GM23338 (cell line): ENCODE data around the gene FHDC1. TPM values are rescaled to one million over a fixed set of nuclear protein-coding genes. Genes with fewer than 3 reads are reported as not detected.
A peak's percentile ranks its signal among the peaks of the same experiment; 100 is the strongest.

Experiments
- ATAC-seq: fragments of 200-7000 bp; cut with Tn5 transposase; 3 replicates; pipeline ENCODE4 v1.9.1; 2020
- DNase-seq: peaks from one replicate; pipeline ENCODE4 v3.0.0-alpha.2; 2015; ENCODE audit warnings: low spot score
- H2AFZ ChIP-seq: fragments of 200-600 bp; sonication (generic); 2 replicates; pipeline ENCODE4 v1.8.0; 2016; ENCODE audit warnings: antibody characterized with exemption, mild to moderate bottlenecking, moderate library complexity
- H3F3A ChIP-seq: fragments of 200-600 bp; sonication (generic); replicated peaks from 2 replicates; pipeline ENCODE4 v1.8.0; 2017; ENCODE audit warnings: antibody characterized with exemption, mixed run types, low read depth
- H3K27ac ChIP-seq: fragments of 200-600 bp; sonication (generic); 2 replicates; pipeline ENCODE4 v1.6.1; 2016; ENCODE audit warnings: low read depth
- H3K27me3 ChIP-seq: fragments of 200-600 bp; sonication (generic); 2 replicates; pipeline ENCODE4 v1.8.0; 2016; ENCODE audit warnings: mild to moderate bottlenecking, mixed run types, moderate library complexity; ENCODE audit not compliant: insufficient read depth
- H3K36me3 ChIP-seq: fragments of 200-600 bp; sonication (generic); 2 replicates; pipeline ENCODE4 v1.8.0; 2016; ENCODE audit warnings: mild to moderate bottlenecking; ENCODE audit not compliant: insufficient read depth
- H3K4me1 ChIP-seq: fragments of 200-600 bp; sonication (generic); 2 replicates; pipeline ENCODE4 v1.8.0; 2016; ENCODE audit warnings: mild to moderate bottlenecking, moderate library complexity; ENCODE audit not compliant: insufficient read depth
- H3K4me2 ChIP-seq: fragments of 200-600 bp; sonication (generic); 2 replicates; pipeline ENCODE4 v1.7.1; 2017; ENCODE audit warnings: mixed run types
- H3K4me3 ChIP-seq: fragments of 200-600 bp; sonication (generic); 2 replicates; pipeline ENCODE4 v1.6.1; 2016; ENCODE audit warnings: mixed run types
- H3K79me2 ChIP-seq: fragments of 200-600 bp; sonication (generic); replicated peaks from 2 replicates; pipeline ENCODE4 v1.8.0; 2017; ENCODE audit warnings: mild to moderate bottlenecking; ENCODE audit not compliant: insufficient read depth
- H3K9me2 ChIP-seq: fragments of 200-600 bp; sonication (generic); 2 replicates; pipeline ENCODE4 v1.8.0; 2017; ENCODE audit not compliant: insufficient read depth
- H4K20me1 ChIP-seq: fragments of 200-600 bp; sonication (generic); replicated peaks from 2 replicates; pipeline ENCODE4 v1.8.0; 2017; ENCODE audit warnings: mild to moderate bottlenecking; ENCODE audit not compliant: insufficient read depth
- H3K27ac Mint-ChIP-seq: 2 replicates; pipeline ENCODE4 v1.8.0; 2020; ENCODE audit warnings: inconsistent platforms, mild to moderate bottlenecking, moderate library complexity, mixed read lengths
- H3K27me3 Mint-ChIP-seq: 3 replicates; pipeline ENCODE4 v1.8.0; 2022; ENCODE audit warnings: low read depth, mild to moderate bottlenecking, moderate library complexity, mixed read lengths, inconsistent platforms; ENCODE audit not compliant: insufficient read depth, poor library complexity
- H3K36me3 Mint-ChIP-seq: 3 replicates; pipeline ENCODE4 v1.8.0; 2021; ENCODE audit warnings: low read depth, mild to moderate bottlenecking, inconsistent platforms, moderate library complexity, mixed read lengths
- H3K4me1 Mint-ChIP-seq: 3 replicates; pipeline ENCODE4 v1.8.0; 2020; ENCODE audit warnings: mild to moderate bottlenecking, inconsistent platforms, mixed read lengths
- H3K4me3 Mint-ChIP-seq: 3 replicates; pipeline ENCODE4 v1.8.0; 2021; ENCODE audit warnings: moderate library complexity, mild to moderate bottlenecking, inconsistent platforms, mixed read lengths
- H3K9me3 Mint-ChIP-seq: 3 replicates; pipeline ENCODE4 v1.8.0; 2020; ENCODE audit warnings: moderate library complexity, mild to moderate bottlenecking, inconsistent platforms, mixed read lengths
- CREB1 ChIP-seq: fragments of 250-450 bp; sonication (Bioruptor Pico); IDR thresholded peaks from 2 replicates; pipeline ENCODE4 v1.5.0; 2020; ENCODE audit warnings: low read depth, mild to moderate bottlenecking, moderate library complexity
- CTCF ChIP-seq, 2 experiments: fragments of 200-600 bp in 1 of 2; sonication (generic) in 1 of 2; conservative IDR thresholded peaks; 2 replicates each; pipeline versions ENCODE4 v1.5.1 to v1.6.1; 2016 to 2017; ENCODE audit warnings: antibody characterized with exemption in 2 of 2, low read depth in 2 of 2, mild to moderate bottlenecking in 2 of 2, moderate library complexity in 1 of 2
- ETS1 ChIP-seq: IDR thresholded peaks from 2 replicates; pipeline ENCODE4 v1.6.1; 2016; ENCODE audit warnings: antibody characterized with exemption
- EZH2phosphoT487 ChIP-seq: fragments of 200-600 bp; sonication (generic); IDR thresholded peaks from one replicate; pipeline ENCODE4 v1.8.1; 2018; ENCODE audit warnings: antibody characterized with exemption; ENCODE audit not compliant: unreplicated experiment
- JUNB ChIP-seq: IDR thresholded peaks from one replicate; pipeline ENCODE4 v1.6.1; 2016; ENCODE audit warnings: antibody characterized with exemption; ENCODE audit not compliant: unreplicated experiment
- NANOG ChIP-seq: IDR thresholded peaks from 2 replicates; pipeline ENCODE4 v1.6.1; 2016; ENCODE audit warnings: antibody characterized with exemption, borderline replicate concordance
- POLR2AphosphoS5 ChIP-seq: IDR thresholded peaks from 2 replicates; pipeline ENCODE4 v1.6.1; 2016; ENCODE audit warnings: antibody characterized with exemption, low read depth
- STAT1 ChIP-seq: IDR thresholded peaks from one replicate; pipeline ENCODE4 v1.6.1; 2016; ENCODE audit warnings: antibody characterized with exemption; ENCODE audit not compliant: unreplicated experiment
- ZNF114 ChIP-seq: fragments of 250-450 bp; sonication (Bioruptor Pico); IDR thresholded peaks from 2 replicates; pipeline ENCODE4 v1.5.0; 2020; ENCODE audit warnings: mild to moderate bottlenecking, moderate library complexity
- ZNF331 ChIP-seq: fragments of 250-450 bp; sonication (Bioruptor Pico); IDR thresholded peaks from 2 replicates; pipeline ENCODE4 v1.5.0; 2020; ENCODE audit warnings: low read depth, mild to moderate bottlenecking, moderate library complexity
- polyA plus RNA-seq: library from polyadenylated mRNA; unstranded; fragments of >200 nt; fragmentation: Nextera tagmentation; extraction: Ambion mirVana; gene quantifications from 2 replicates; pipeline ENCODE4 v1.2.1, GENCODE V29; 2016
- total RNA-seq: library from RNA; depleted of rRNA; stranded (reverse); fragments of >200 nt; shearing (Covaris generic); gene quantifications from 2 replicates; pipeline ENCODE4 v1.2.3, GENCODE V29; 2014
- TF ChIP-seq, protein P1 (sequence below): fragments of 250-450 bp; sonication (Bioruptor Pico); IDR thresholded peaks from 2 replicates; pipeline ENCODE4 v1.5.0; 2020; ENCODE audit warnings: mild to moderate bottlenecking, moderate library complexity

Gene FHDC1
- total and polyA plus RNA-seq, 2 experiments from 2014 or later: 9.5 to 22.8 TPM

DNA sequence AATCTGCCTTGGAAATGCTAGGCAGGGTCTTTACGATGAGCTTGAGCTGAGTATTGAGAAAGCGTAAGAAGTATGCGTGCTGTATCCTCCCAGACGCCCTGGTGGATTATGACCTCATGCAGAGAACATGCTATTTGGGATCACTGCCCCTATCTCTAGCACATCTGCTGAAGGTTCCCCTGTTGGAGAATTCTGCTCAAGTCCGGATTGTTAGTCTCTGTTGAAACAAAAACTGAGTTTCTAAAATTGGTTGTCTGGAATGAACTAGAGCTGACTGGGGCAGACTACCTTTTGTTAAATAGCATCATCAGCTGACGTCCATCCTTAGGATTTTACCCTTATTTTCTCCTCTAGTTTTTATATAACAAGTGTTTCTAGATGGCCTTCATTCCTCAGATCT, 7.5 kb downstream of the FHDC1 start (continued):
- TF ChIP-seq, protein P1, sequence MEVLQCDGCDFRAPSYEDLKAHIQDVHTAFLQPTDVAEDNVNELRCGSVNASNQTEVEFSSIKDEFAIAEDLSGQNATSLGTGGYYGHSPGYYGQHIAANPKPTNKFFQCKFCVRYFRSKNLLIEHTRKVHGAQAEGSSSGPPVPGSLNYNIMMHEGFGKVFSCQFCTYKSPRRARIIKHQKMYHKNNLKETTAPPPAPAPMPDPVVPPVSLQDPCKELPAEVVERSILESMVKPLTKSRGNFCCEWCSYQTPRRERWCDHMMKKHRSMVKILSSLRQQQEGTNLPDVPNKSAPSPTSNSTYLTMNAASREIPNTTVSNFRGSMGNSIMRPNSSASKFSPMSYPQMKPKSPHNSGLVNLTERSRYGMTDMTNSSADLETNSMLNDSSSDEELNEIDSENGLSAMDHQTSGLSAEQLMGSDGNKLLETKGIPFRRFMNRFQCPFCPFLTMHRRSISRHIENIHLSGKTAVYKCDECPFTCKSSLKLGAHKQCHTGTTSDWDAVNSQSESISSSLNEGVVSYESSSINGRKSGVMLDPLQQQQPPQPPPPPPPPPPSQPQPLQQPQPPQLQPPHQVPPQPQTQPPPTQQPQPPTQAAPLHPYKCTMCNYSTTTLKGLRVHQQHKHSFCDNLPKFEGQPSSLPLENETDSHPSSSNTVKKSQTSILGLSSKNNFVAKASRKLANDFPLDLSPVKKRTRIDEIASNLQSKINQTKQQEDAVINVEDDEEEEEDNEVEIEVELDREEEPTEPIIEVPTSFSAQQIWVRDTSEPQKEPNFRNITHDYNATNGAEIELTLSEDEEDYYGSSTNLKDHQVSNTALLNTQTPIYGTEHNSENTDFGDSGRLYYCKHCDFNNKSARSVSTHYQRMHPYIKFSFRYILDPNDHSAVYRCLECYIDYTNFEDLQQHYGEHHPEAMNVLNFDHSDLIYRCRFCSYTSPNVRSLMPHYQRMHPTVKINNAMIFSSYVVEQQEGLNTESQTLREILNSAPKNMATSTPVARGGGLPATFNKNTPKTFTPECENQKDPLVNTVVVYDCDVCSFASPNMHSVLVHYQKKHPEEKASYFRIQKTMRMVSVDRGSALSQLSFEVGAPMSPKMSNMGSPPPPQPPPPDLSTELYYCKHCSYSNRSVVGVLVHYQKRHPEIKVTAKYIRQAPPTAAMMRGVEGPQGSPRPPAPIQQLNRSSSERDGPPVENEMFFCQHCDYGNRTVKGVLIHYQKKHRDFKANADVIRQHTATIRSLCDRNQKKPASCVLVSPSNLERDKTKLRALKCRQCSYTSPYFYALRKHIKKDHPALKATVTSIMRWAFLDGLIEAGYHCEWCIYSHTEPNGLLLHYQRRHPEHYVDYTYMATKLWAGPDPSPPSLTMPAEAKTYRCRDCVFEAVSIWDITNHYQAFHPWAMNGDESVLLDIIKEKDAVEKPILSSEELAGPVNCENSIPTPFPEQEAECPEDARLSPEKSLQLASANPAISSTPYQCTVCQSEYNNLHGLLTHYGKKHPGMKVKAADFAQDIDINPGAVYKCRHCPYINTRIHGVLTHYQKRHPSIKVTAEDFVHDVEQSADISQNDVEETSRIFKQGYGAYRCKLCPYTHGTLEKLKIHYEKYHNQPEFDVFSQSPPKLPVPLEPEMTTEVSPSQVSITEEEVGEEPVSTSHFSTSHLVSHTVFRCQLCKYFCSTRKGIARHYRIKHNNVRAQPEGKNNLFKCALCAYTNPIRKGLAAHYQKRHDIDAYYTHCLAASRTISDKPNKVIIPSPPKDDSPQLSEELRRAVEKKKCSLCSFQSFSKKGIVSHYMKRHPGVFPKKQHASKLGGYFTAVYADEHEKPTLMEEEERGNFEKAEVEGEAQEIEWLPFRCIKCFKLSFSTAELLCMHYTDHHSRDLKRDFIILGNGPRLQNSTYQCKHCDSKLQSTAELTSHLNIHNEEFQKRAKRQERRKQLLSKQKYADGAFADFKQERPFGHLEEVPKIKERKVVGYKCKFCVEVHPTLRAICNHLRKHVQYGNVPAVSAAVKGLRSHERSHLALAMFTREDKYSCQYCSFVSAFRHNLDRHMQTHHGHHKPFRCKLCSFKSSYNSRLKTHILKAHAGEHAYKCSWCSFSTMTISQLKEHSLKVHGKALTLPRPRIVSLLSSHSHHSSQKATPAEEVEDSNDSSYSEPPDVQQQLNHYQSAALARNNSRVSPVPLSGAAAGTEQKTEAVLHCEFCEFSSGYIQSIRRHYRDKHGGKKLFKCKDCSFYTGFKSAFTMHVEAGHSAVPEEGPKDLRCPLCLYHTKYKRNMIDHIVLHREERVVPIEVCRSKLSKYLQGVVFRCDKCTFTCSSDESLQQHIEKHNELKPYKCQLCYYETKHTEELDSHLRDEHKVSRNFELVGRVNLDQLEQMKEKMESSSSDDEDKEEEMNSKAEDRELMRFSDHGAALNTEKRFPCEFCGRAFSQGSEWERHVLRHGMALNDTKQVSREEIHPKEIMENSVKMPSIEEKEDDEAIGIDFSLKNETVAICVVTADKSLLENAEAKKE (CRISPR knock-in tag): no peak

DNA sequence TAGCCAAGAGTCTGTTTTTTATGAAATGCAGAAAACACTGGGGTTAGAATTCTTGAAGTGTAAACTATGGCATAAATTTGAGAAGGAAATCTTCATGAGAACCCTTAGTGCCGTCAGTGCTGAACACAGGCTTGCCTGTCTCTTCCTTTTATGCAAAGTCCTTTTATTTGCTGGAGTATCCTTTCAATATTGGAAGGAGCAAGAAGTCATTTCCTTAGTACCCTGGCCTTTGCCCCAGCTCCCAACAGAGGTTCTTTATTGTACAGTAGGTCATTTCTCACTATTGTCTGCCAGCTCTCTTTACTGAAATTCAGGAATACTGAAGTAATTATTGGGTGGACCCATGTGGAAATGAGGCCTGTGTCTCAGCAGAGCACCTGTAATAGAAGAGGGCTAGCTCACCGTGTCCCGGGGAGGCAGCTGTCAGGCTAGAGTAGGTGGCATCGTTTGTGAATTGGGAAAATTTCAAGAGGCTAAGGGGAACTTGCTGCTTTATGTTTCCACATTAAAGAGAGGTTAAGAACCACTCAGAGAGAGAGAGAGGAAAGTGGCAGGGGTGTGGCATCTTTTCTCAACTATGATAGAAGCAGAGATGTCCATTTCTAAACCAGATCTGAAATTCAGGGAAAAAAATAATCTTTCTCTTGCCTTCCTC, 8.7 kb downstream of the FHDC1 start:
- Mint-ChIP-seq H3K4me1 (peaks cover 27% of the 10 kb centered on the region), H3K36me3 (peaks cover 54% of the 10 kb centered on the region), H3K9me3 (no peaks in the 10 kb centered on the region), H3K27ac (no peak overlapping the region), H3K4me3 (no peak overlapping the region), H3K27me3 (peaks cover 6% of the 10 kb centered on the region)
- 0 out of 2 replicates have a peak overlapping the region, but pooled peaks have one; percentile 21 for H3K27ac ChIP-seq
- H2AFZ ChIP-seq: no peak overlapping the region
- peaks cover 28% of the 10 kb centered on the region for H3K4me1 ChIP-seq
- H3K4me2 ChIP-seq: no peak overlapping the region
- DNase-seq (no peak), ATAC-seq (no peak)
- no peak overlapping the region for H3K4me3 ChIP-seq
- peaks cover 96% of the 10 kb centered on the region for H3K79me2 ChIP-seq
- no peaks in the 10 kb centered on the region for H3F3A ChIP-seq
- H3K27me3 ChIP-seq: no peaks in the 10 kb centered on the region
- peaks cover 37% of the 10 kb centered on the region for H4K20me1 ChIP-seq
- H3K9me2 ChIP-seq: no peaks in the 10 kb centered on the region
- peaks cover 27% of the 10 kb centered on the region for H3K36me3 ChIP-seq
- TF ChIP-seq NANOG (no peak), CTCF (conservative IDR thresholded peaks at IDR 0.05; ENCODE audit: low read depth in 2 of 2) (no peak), POLR2AphosphoS5 (no peak), ZNF114 (CRISPR knock-in tag) (no peak), STAT1 (no peak), ETS1 (no peak), JUNB (no peak), ZNF331 (CRISPR knock-in tag) (no peak), EZH2phosphoT487 (no peak), CREB1 (CRISPR knock-in tag) (no peak)
